ENCODE measurements around the gene TAF5L.
A peak's percentile ranks its signal among the peaks of the same experiment; 100 is the strongest.
"Not testable (repeated sequence)": the region's sequence is repeated elsewhere in the genome, so short reads cannot be mapped to it uniquely, and the experiment has no call there.

Gene TAF5L

DNA sequence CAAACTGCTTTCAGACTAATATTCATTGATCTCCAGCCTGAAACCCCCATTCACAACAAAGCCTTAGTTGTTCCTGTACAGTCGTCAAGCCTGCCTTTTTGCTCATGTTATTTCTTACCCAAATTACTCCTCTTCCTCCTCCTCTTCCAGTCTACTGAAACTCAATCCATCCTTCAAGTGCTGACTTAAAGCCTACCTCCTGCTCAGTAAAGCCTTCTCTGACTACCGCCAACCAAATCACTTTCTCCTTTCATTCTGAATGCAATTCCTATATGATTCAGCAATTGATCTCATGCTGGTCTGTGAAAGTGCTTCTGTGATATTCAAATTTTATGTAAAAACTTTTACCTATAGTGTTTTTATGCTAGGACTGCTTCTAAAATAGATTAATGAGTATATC is 18.6 kb downstream of the TAF5L start:
- no peak for DNase-seq (ENCODE audit: low spot score)

DNA sequence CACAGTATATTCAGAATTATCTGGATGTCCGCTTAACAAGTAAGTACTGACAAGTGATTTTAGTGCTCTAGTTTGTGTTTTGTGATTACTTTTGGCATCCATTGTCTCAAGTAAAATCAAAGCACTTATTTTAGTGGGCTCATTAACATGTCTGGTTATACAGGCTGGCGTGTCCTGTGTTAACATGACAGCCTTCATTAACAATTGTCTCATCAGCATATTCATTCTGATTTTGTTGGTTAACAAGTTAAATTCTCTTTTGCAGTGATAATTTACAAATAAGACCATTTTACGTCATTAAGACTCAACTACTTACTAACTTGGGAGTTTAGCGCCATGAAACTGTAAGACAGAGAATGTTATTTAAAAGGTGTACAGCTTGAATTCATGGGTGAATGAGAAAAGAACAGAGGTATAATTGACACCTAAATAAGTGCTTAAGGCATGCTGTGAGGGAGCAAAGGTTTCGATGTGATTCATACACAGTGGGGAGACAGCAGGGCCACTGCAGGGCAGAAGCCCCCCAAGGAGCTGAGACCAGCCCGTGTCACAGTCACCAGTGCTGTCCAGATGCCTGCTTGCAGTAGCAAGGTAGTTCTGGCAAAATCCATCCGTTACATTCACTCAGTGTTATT is 22.4 kb downstream of the TAF5L start:
- DNase-seq (ENCODE audit: low spot score), result no peak

DNA sequence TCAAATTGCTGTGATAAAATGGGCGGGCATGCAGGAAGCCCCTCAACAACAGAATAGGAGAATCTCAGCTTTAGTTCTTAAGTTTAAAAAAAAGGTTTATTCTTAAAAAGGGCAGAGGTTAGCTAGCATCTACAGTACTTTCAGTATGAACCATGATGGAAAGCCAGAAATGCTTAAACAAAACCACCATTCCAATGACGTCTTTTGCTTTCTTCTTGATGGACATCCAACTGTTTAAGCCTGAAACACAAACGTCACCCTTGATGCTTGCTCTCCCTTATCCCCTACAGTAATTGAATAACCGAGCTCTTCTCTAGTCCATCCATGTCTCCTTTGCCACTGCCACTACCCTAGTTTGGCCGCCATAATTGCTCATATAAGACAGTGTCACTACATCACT is 25.7 kb downstream of the TAF5L start:
- no peak for DNase-seq (ENCODE audit: low spot score)

DNA sequence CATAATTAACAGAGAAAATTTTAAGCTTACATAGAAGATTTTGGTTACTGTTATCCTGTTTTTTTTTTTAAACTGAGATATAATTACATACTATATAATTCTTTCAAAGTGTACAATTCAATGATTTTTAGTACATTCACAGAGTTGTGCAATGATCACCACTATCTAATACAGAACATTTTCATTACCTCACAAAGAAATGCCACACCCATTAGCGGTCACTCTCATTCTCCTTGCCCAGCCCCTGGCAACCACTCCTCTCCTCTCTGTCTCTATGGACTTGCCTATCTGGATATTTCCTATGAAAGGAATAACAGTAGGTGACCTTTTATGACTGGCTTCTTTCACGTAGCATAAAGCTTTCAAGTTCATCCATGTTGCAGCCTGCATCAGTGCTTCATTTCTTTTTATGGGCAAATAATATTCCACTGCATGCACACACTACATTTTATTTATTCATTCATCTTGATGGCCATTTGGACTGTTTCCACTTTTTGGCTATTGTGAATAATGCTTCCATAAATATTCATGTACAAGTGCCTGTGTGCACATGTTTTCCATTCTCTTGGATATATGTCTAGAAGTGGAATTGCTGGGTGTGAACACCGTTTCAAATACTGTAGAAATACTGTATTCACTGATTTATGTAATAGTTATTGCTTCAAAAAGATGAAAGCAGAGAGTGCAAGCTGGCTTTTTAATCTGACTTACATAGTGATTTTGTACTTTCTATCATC is 26.5 kb downstream of the TAF5L start:
- DNase-seq (ENCODE audit: low spot score), result no peak

DNA sequence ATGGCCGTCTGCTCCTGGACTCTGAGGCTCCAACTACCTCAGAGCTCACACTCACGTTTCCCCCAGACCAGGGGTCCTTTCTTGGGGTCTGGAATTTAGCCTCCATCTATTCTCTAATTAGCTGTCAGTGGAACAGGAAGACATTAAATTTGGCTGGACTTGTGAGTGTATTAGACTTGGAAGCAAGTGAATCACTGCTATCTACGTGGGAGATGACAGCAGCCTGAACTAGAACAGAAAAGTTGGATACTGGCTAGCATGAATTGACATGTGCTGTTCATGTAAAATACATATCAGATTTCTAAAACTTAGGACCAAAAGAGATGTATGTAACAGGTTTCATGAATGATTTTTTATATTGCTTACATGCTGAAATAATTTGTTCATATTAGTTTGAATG is 28.0 kb downstream of the TAF5L start:
- DNase-seq (ENCODE audit: low spot score), result no peak

DNA sequence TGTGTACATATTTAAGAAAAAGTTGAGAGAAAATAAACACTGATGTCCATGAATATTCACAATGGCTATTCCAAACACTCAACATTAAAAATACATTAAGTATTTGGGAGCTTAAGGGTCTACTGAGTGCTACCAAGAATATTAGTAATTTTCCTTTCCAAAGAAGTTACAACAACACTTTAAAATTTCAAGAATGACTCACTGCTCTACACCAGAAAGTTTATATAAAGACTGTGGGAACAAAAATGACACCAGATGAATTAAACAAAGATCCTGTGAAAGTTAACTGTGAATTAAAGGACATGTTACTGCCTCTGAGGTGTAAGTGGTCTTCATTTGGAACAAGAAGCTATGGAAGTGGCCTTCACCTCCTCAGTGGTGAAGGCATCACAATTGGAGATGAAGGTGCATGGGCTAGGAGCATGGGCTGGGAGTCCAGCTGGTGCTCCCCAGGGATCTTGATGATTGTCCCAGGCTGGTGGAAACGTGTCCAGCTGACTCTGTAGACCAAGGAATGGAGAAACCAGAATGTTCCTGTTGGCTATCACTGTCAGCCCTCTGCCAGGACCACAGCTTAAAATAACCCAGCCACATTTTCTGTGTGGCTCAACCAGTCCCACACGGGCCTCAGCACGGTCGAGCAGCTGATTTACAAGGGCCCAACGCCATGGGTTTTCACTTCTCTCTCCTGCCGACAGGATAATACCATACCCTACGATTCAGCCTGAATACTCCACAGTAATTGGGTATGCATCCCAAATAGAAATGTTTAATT is 28.8 kb downstream of the TAF5L start:
- no peak for DNase-seq (ENCODE audit: low spot score)

DNA sequence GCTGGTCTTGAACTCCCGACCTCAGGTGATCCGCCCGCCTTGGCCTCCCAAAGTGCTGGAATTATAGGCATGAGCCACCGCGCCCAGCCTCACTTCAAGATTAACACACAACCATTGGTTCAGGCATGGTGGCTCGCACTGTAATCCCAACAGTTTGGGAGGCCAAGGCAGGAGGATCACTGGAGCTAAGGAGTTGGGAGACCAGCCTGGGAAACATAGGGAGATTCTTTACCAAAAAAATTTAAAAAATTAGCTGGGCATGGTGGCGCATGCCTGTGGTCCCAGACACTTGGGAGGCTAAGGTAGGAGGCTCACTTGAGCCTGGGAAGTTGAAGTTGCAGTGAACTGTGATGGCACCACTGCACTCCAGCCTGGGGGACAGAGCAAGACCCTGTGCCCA is 30.0 kb downstream of the TAF5L start:
- DNase-seq (ENCODE audit: low spot score), result not testable (repeated sequence)

DNA sequence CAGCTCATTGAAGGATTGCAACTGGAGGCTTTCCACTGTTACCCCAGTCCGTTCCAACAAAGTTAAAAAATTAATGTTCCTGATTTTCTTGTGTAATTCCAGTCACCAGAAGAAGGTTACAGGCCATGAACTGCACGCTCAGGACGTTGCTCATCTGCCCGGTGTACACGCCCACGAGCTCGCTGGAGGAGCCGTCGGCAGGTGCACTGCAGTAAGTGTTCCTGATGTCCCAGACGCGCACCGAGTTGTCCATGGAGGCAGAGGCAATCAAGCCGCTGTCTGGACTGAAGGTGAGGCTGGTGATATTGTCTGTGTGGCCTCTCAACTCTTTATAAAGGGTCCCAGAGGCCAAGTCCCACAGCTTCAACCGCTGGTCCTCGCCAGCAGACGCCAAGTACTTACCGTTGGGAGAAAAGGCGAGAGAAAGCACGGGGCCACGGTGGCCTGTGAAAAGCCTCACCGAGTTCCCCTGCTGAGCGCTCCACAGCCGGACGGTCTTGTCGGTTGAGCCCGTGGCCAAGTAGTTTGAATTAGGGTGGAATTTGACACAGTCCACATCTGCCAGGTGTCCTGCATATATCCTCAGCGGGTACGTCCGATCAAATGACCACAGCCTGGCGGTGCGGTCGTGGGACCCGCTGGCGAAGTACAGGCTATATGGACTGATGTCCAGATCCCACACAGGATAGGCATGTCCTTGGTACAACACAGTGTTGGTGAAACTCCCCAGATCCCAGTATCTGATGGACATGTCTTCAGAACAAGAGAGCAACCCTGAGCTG is 31.5 kb downstream of the TAF5L start:
- DNase-seq (ENCODE audit: low spot score), result no peak

DNA sequence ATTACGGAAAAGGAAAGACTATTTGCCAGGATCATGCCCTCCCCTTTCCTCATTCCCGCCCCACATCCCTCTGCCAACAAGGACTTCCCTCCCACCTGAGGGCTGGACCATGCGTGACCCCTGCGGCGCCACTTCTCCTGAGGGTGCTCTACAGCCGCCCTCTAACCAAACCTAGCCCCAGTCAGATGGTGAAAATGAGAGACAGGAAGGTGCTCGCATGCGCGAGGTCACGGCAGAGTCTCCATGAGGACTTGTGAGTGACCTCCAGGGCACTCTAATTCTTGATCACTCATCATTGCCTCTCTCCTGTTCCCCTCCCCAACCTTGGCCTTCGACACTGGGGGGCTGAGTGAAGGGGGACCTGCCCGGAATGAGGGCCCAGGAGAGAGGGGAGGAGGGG is 32.1 kb downstream of the TAF5L start:
- no peak for DNase-seq (ENCODE audit: low spot score)

DNA sequence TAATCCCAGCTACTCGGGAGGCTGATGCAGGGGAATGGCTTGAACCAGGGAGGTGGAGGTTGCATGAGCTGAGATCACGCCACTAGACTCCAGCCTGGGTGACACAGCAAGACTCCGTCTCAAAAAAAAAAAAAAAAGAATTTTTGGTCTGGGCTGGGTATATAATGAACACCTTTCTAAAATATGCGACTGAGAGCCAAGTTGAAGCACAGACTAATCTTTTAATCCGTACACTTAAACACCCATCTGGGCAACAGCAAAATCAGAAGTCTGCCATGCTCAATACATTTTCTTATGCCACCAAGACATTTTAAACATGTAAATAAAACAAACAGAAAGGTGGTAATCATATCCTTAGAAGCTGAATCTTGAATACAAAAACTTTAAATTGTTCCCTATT is 35.8 kb downstream of the TAF5L start:
- DNase-seq (ENCODE audit: low spot score), result no peak

DNA sequence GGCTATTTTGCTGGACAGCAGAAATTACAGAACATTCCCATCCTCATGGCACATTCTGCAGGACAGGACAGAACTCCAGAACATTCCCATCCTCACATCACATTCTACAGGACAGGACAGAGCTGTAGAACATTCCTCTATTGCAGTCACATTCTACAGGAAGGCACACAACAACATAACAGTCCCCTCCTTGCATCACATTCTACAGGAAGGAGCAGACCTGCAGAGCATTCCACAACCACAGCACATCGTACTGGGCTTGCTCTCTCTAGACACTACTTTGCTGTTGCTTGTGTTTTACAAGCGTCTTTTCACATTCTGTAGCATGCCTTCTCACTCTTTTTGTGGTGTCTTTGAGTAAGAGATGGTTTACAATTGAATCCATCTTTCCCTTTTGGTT is 40.6 kb downstream of the TAF5L start:
- no peak for DNase-seq (ENCODE audit: low spot score)

DNA sequence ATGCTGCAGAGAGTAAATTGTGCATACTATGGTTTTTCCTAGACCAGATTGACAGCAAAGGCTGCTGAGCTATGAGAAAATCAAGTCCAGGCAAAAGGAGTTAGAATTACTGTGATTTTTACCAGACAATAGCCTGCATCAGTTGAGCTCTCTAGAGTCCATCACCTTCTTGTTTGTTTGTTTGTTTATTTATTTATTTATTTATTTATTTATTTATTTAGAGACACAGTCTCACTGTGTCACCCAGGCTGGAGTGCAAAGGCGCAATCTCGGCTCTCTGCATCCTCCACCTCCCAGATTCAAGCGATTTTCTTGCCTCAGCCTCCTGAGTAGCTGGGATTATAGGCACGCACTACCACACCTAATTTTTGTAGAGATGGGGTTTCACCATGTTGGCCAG is 43.2 kb downstream of the TAF5L start:
- no peak for DNase-seq (ENCODE audit: low spot score)

DNA sequence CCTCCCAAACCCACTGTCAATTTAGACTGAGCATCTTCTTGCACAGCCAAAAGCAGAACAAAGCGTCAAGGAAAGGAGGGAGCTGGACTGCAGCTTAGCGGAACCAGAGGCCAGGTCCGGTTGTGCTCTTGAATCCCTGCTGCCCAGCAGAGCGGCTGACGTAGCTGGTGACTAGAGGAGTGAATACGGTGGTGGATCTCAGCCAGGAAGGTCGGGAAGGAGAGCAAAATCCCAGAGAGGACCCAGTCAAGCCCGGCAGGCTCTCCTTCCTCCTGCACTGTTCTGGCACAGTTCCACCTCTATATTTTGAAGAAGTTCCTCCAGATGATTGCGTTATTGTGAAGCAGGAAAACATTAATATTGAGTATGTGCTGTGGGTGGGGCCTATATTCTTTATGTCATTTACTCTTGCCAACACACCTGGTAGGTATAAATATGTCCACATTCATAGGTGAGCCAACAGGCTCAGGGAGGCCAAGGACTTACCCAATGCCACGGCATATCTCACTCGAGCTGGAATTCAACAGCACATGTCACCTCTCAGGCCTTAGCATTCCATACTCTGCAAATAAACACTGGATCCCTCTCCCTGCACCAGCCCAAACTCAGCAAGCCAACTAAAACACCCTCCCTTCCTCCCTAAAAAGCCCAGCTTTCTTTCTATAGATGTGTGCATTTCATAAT is 43.8 kb downstream of the TAF5L start:
- no peak for DNase-seq (ENCODE audit: low spot score)

DNA sequence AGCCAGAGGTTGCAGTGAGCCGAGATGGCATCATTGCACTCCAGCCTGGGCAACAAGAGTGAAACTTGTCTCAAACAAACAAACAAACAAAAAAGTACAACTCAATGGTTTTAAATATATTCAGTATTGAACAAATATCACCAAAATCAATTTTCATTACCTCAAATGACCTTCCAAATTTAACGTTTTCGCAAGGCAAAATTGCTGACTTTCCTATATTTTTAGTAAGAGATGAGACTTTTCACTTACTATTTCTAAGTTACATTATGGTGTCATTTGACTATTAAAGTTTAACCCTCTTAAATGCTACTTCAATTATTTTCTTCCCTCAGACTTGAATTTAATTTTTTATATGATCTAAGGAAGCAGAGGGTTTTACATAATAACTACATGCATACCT is 44.4 kb downstream of the TAF5L start:
- DNase-seq (ENCODE audit: low spot score), result no peak

DNA sequence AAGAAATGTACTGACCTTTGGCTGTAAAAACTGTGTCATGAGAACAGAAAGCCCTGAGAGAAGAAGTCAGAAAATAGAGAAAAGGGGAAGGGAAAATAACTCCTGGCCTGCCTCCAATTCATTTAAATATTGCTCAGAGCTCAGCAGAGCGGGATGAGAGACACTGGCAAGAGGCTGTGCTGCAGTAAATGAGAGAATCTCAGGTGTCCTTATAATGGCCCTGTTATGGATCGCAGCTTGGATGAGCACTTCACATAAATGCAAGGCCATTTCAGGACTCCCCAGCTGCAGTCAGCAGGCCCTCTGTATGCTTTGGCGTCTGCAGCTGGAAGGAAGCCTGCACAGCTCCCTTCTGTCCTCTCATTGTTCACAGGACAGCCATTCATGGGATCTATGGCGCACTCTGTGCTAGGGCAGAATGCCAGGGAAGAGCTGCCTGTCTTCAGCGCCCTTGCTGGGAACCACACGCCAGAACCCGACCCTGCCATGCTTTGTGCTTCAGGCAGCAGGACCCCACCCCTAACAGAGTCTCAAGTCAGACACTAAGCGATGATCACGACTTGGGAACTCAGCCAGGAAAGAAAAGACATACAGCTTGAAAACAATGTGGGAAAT is 46.8 kb downstream of the TAF5L start:
- peak; percentile 14 for DNase-seq (ENCODE audit: low spot score)

DNA sequence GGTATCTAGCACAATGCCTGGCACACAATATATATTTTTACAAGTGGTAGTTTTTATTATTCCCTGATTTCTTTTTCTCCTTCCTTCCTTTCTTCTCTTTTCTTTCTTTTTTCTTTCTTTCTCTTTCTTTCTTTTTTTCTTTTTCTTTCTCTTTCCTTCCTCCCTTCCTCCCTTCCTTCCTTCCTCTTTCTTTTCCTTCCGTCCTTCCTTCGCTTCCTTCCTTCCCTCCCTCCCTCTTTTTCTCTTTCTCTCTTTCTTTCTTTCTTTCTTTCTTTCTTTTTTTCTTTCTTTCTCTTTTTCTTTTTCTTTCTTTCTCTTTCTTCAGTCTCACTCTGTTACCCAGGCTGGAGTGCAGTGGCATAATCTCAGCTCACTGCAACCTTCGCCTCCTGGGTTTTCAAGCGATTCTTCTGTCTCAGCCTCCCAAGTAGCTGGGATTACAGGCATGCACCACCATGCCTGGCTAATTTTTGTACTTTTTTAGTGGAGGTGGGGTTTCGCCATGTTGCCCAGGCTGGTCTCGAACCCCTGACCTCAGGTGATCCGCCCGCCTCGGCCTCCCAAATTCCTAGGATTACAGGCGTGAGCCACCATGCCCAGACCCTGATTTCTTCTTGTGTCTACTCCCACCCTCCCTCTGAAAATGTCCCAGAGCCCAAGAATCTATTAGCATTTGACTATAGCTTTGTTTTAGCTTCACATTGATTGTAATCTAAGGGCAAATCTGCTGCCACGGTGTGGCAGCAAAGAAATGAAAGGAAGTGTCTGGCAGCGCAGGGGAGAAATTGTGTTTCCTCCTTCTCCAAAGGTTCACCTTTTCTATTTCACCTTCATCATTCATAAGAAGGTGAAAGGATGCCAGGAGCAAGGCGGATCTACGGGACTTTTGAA is 47.5 kb downstream of the TAF5L start:
- DNase-seq (ENCODE audit: low spot score), result no peak

DNA sequence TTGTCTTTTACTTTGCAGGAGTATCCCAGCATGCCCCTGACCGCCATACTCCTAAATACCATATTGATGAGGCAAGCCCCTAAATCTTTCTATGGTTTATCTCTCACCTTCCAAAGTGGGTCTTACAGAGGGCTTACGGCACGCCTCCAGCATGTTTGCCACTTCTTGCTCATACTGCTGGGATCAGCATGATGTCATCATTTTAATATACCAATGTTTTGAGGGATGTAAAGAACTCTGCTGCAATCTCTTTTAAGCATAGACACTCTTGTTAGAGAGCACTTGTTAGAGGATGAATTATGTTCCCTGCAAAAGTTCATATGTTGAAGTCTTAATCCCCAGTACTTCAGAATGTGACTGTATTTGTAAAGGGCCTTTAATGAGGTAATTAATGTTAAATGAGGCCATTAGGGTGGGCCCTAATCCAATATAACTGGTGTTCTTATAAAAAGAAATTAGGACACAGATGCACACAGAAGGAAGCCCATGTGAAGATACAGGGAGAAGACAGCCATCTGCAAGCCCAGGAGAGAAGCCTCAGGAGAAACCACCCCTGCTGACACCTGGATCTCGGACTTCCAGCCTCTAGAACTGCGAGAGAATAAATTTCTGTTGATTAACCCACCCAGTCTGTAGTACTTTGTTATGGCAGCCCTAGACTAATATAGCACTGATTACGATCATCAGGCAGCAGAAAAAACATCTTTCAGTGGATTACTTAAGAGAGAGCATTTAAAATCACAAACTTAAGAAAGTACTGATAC is 51.1 kb downstream of the TAF5L start:
- DNase-seq (ENCODE audit: low spot score), result no peak

DNA sequence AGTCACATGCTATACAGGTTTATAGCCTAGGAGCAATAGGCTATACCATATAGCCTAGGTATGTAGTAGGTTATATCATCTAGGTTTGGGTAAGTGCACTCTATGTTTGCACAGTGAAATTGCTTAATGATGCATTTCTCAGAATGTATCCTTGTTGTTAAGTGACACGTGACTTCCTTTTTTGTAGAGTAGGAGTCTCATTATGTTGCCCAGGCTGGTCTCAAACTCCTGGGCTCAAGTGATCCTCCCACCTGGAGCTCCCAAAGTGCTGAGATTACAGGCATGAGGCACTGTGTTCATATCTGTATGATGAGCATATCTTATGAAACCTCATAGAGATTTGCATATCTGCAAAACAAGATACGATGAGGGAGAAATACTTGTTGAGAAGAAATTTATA is 53.6 kb downstream of the TAF5L start:
- DNase-seq (ENCODE audit: low spot score), result no peak

DNA sequence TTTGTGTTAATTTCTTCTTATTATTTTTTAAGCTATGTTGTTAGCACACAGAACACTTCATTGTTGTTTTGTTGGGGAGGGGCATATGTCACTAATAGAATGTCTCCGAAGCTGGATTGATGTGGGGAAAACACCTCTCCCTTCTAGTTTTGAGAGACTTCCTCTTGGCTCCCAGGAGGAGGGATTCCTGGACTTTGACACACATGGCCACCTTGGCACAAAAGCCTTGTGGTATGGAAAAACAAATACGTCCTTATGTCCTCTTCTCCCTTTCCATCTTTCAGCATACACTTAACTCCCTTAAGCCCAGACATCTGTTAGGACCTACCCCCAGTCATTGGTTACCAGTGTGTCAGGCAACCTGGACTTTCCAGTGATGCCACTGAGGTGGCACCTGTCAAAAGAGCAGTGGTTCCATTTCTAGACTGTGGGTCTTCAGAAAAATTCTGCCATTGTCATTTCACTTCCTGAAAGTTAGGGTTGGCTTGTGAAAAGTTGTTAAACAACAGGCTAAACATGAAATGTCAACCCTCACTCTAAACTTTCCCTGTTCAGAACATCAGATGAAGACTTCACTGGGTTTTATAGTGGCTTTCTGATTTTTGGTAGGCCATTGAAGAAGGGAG is 54.9 kb downstream of the TAF5L start:
- no peak for DNase-seq (ENCODE audit: low spot score)
